H1 (cell line): ENCODE results near the gene POM121L2. TPM values are rescaled to one million over a fixed set of nuclear protein-coding genes. Genes with fewer than 3 reads are reported as not detected.

Experiments used
- CBX5 ChIP-seq: fragments of 300-800, 300-1000 bp; sonication (generic); IDR thresholded peaks from 2 replicates; pipeline ENCODE4 v1.7.1; 2016; ENCODE audit warnings: antibody characterized with exemption, low read length, low read depth
- HDAC2 ChIP-seq, 2 experiments: fragments of 300-600 bp in 1 of 2; sonication (generic) in 1 of 2; IDR thresholded peaks; 2 replicates each; pipeline ENCODE4 v1.6.1; 2011 to 2012; ENCODE audit warnings: low read depth in 2 of 2, low read length in 2 of 2, mild to moderate bottlenecking in 2 of 2, moderate library complexity in 2 of 2, borderline replicate concordance in 1 of 2, inconsistent platforms in 1 of 2
- polyA plus RNA-seq, 7 experiments: library from polyadenylated mRNA; depleted of rRNA in 3 of 7; stranded (reverse) in 5 of 7; unstranded in 2 of 7; fragments of >200 nt in 5 of 7; fragments of 200-250 nt in 2 of 7; gene quantifications; 1 replicate in 5 of 7; 2 replicates in 1 of 7; 4 replicates in 1 of 7; pipeline versions ENCODE4 v1.2.1 to v1.2.3, GENCODE V29; 2011 to 2013; ENCODE audit warnings: missing spikeins in 2 of 7, mixed read lengths in 2 of 7
- total RNA-seq: library from RNA; stranded (reverse); fragmentation: NEBNext Ultra II Directional; extraction: Animal tissue kit (Norgen Biotek cat#: 25700); gene quantifications from 2 replicates; pipeline ENCODE4 v1.2.1, GENCODE V29; 2021

POM121L2 gene
- total and polyA plus RNA-seq, 2 of the 8 experiments (the other 6 are each of a cell fraction or from before 2014, with no cell fraction given): 0.05 to 0.09 TPM

GRCh38 chr6:27303613-27304272 is 8.3 kb downstream of the POM121L2 start (continued):
- TF ChIP-seq CBX5: no peak
- TF ChIP-seq HDAC2 (IDR thresholded peaks at IDR 0.05; ENCODE audit: borderline replicate concordance in 1 of 2, low read depth in 2 of 2, low read length in 2 of 2): no peak
